Progenitor cell of endocrine pancreas (in vitro differentiated cells): ENCODE measurements around the gene KLRB1. TPM values are rescaled to one million over a fixed set of nuclear protein-coding genes. Genes with fewer than 3 reads are reported as not detected.
"Not testable (repeated sequence)": the region's sequence is repeated elsewhere in the genome, so short reads cannot be mapped to it uniquely, and the experiment has no call there.

Experiments used
- DNase-seq: peaks from one replicate; pipeline ENCODE4 v3.0.0; 2021; ENCODE audit warnings: low spot score; ENCODE audit not compliant: unreplicated experiment
- H3K27ac Mint-ChIP-seq: 2 replicates; pipeline ENCODE4 v1.8.0; 2021; ENCODE audit warnings: mild to moderate bottlenecking, moderate library complexity, mixed read lengths
- H3K27me3 Mint-ChIP-seq: 2 replicates; pipeline ENCODE4 v1.8.0; 2021; ENCODE audit warnings: mixed read lengths
- H3K36me3 Mint-ChIP-seq: 2 replicates; pipeline ENCODE4 v1.8.0; 2022; ENCODE audit warnings: mixed read lengths; ENCODE audit not compliant: insufficient read depth
- H3K4me1 Mint-ChIP-seq: 2 replicates; pipeline ENCODE4 v1.8.0; 2021; ENCODE audit warnings: low read depth, mixed read lengths
- H3K4me3 Mint-ChIP-seq: 2 replicates; pipeline ENCODE4 v1.8.0; 2021; ENCODE audit warnings: low read depth, mild to moderate bottlenecking, moderate library complexity, mixed read lengths
- H3K9me3 Mint-ChIP-seq: 2 replicates; pipeline ENCODE4 v1.8.0; 2021; ENCODE audit warnings: low read depth, mixed read lengths
- total RNA-seq: library from RNA; stranded (reverse); gene quantifications from 2 replicates; pipeline ENCODE4 v1.2.1, GENCODE V29; 2021
- TF ChIP-seq, protein P1 (sequence below): fragments of 200-600 bp; sonication (generic); IDR thresholded peaks from one replicate; pipeline ENCODE4 v1.5.0; 2021; ENCODE audit warnings: antibody characterized with exemption, mild to moderate bottlenecking; ENCODE audit not compliant: unreplicated experiment

Gene KLRB1
- total RNA-seq, 1 donor from 2014 or later: not detected

DNA sequence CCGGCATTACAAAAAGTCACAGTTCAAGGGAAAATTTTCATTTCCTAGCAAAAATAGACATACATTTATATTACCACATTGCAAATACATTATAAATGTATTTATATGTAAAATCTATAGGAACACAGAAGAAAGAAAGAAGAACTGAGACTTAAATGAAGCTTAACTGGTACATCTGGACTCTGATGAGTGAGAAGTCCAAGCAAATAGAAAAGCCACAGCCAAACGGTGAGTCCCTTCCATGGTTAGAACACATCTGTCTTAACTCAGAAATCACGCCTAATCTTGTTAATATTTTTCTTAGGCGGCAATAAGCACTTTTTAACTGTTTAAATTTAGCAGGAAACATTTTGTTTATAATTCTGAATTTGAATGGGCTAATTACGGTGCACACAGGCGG lies 9.4 kb upstream of the KLRB1 start:
- TF ChIP-seq, protein P1, sequence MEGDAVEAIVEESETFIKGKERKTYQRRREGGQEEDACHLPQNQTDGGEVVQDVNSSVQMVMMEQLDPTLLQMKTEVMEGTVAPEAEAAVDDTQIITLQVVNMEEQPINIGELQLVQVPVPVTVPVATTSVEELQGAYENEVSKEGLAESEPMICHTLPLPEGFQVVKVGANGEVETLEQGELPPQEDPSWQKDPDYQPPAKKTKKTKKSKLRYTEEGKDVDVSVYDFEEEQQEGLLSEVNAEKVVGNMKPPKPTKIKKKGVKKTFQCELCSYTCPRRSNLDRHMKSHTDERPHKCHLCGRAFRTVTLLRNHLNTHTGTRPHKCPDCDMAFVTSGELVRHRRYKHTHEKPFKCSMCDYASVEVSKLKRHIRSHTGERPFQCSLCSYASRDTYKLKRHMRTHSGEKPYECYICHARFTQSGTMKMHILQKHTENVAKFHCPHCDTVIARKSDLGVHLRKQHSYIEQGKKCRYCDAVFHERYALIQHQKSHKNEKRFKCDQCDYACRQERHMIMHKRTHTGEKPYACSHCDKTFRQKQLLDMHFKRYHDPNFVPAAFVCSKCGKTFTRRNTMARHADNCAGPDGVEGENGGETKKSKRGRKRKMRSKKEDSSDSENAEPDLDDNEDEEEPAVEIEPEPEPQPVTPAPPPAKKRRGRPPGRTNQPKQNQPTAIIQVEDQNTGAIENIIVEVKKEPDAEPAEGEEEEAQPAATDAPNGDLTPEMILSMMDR: no peak
- Mint-ChIP-seq H3K27ac (no peak overlapping the region), H3K9me3 (no peaks in the 10 kb centered on the region), H3K27me3 (no peaks in the 10 kb centered on the region), H3K36me3 (no peaks in the 10 kb centered on the region), H3K4me3 (no peak overlapping the region), H3K4me1 (no peaks in the 10 kb centered on the region)
- DNase-seq: no peak

DNA sequence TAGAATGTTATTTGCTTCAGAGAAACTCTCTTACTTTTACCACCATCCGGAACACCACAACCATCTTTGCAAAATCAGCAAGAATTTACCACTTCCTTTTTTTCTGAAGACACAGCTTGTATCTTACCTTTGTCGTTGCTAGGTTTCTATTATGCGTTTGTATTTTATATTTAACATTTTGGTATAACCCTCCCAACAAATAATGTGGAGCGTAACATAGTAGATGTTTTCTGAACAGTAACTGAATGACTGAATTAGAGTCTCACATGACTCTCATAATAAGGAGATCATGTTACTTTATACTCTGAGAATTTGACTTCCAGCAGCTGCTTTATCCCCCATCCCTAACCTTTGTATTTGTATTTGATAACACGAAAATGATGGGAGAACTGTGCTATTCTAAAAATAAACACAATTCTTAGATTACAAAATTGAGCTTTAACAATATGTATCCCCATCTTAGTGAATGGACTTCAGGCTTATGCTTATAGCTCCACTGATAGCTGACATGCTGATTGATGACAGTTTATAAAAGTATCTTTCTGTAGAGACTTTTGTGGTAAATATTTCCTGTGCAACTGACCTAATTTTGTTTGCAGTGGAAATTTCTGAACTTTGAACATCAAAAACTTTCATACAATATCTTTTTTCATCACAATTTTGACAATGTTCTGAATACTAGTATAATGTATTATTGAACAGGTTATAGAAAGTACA lies 7.9 kb upstream of the KLRB1 start:
- Mint-ChIP-seq H3K4me1 (no peaks in the 10 kb centered on the region), H3K9me3 (peaks cover 5% of the 10 kb centered on the region), H3K36me3 (no peaks in the 10 kb centered on the region), H3K27ac (no peak overlapping the region), H3K27me3 (no peaks in the 10 kb centered on the region), H3K4me3 (no peak overlapping the region)
- TF ChIP-seq, protein P1: no peak
- no peak for DNase-seq

DNA sequence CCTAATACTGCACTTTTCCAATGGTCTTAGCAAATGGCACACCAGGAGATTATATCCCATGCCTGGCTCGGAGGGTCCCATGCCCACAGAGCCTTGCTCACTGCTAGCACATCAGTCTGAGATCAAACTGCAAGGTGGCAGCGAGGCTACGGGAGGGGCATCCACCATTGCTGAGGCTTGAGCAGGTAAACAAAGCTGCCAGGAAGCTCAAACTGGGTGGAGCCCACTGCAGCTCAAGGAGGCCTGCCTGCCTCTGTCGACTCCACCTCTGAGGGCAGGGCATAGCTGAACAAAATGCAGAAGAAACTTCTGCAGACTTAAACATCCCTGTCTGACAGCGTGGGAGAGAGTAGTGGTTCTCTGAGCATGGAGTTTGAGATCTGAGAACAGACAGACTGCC lies 2.9 kb upstream of the KLRB1 start:
- H3K4me1 Mint-ChIP-seq, H3K36me3 Mint-ChIP-seq, H3K27ac Mint-ChIP-seq, H3K4me3 Mint-ChIP-seq, DNase-seq, H3K27me3 Mint-ChIP-seq: not testable (repeated sequence)
- H3K9me3 Mint-ChIP-seq: peaks cover 16% of the 10 kb centered on the region

DNA sequence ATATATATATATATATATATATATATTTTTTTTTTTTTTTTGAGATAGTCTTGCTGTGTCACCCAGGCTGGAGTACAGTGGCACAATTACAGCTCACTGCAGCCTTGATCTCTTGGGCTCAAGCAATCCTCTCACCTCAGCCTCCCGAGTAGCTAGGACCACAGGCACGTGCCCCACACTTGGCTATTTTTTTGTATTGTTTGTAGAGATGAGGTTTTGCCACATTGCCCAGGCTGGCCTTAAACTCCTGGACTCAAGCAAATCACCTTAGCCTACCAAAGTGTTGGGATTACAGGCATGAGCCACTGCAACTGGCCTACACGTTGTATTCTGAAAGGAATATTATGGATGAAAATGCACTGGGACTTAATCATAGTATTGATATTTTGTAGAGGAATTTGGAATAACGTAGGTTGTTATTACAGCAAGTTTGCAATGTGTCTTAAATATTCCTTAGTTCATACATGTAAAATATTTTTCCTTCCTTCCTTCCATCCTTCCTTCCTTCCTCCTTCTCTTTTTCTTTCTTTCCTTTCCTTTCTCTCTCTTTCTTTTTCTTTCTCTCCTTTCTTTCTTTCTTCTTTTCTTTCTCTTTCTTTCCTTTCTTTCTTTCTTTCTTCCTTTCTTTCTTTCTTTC lies 862 bp downstream of the KLRB1 start:
- H3K27ac Mint-ChIP-seq: no peak overlapping the region
- peaks cover 4% of the 10 kb centered on the region for H3K36me3 Mint-ChIP-seq
- no peaks in the 10 kb centered on the region for H3K4me1 Mint-ChIP-seq
- no peaks in the 10 kb centered on the region for H3K27me3 Mint-ChIP-seq
- peaks cover 16% of the 10 kb centered on the region for H3K9me3 Mint-ChIP-seq
- no peak overlapping the region for H3K4me3 Mint-ChIP-seq
- TF ChIP-seq, protein P1: no peak
- DNase-seq: no peak

DNA sequence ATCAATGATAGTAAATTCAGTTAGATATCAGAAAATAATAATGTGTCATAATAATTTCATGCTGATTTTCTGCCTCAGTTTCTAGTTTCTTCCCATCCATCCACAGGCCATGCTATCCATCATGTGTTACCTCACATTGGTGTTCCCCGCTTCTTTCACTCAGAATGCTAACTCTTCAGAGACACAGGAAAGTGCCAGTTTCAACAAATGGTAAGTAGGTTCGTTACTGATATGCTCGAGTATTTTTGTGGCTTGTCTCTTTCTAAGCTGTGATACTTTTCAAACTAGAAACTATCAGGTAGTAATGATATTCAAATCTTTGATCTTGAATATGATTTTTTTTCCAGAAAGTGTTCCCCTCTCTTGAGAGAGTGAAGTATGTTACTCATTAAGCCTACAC lies 1.5 kb downstream of the KLRB1 start:
- DNase-seq: no peak
- H3K4me3 Mint-ChIP-seq: no peak overlapping the region
- H3K27ac Mint-ChIP-seq: no peak overlapping the region
- peaks cover 16% of the 10 kb centered on the region for H3K9me3 Mint-ChIP-seq
- TF ChIP-seq, protein P1: no peak
- H3K27me3 Mint-ChIP-seq: no peaks in the 10 kb centered on the region
- H3K4me1 Mint-ChIP-seq: peaks cover under 1% of the 10 kb centered on the region
- H3K36me3 Mint-ChIP-seq: peaks cover 4% of the 10 kb centered on the region

DNA sequence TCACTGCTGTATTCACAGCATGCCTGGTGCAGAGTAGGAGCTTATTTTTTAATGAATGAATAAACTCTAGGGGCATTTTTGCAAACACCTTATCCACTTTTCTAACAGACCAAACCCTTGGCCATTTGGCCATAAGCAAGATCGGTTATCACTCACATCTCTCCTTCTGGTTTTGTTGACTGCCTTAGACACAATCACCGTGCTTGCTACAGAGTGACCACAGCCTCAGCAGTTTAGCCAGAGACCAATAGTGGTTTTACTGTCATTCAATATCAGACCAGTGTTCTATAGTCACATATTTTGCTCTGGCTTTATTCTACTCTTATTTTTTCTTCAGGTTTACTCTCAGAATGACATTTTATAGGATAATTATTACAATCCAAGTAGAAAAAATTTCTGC lies 2.2 kb downstream of the KLRB1 start:
- Mint-ChIP-seq H3K4me1 (peaks cover 1% of the 10 kb centered on the region), H3K27me3 (no peaks in the 10 kb centered on the region), H3K36me3 (peaks cover 4% of the 10 kb centered on the region)

More for the DNA sequence above, 2.2 kb downstream of the KLRB1 start:
- TF ChIP-seq, protein P1: no peak
- Mint-ChIP-seq H3K9me3 (peaks cover 17% of the 10 kb centered on the region), H3K27ac (no peak overlapping the region), H3K4me3 (no peak overlapping the region)
- DNase-seq: no peak
